HFF-Myc (cell line): Measurements from ENCODE around the gene FGD1.

Experiments used
- DNase-seq: peaks from one replicate; pipeline ENCODE4 v3.0.0-alpha.2; 2011; ENCODE audit warnings: low read depth; ENCODE audit errors: extremely low read depth
- H3K4me3 ChIP-seq: replicated peaks from 2 replicates; pipeline ENCODE4 v1.5.1; 2011; ENCODE audit warnings: low read depth, mild to moderate bottlenecking, control low read depth, low read length
- CTCF ChIP-seq: IDR thresholded peaks from 2 replicates; pipeline ENCODE4 v1.5.1; 2012; ENCODE audit warnings: mild to moderate bottlenecking, low read depth, low read length, control low read depth; ENCODE audit errors: missing control alignments

The FGD1 gene

DNA sequence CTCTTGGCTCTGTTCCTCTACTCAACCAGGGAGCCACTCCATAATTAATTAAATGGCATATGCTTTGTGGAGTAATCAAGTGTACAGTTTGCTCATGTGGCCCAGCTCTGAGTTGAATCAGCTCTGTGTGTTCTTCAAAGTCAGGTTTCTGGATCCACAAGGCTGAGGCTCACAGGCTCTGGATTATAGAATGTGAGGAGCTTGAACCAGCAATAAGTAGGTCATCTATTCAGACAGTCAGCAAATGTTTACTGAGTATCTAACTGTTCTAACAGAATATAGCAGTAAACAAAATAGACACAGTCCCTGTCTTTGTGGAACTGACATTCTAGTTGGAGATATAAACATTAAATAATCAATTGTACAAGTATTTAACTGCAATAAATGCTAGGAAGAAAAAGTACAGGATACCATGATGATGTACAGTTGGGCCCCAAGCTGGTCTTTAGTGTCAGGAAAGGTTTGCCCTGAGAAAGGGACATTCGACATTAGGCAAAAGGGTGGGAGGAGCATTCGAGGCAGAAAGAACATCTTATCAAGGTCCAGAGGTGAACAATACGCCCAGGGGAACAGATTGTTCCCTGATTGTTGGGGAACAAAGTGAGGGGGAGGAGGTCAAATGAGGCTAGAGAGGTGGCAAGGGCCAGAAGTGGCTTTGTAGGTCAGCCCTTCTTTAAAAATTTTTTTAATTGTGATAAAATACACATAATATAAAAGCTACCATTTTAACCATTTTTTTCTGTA lies 76.3 kb downstream of the FGD1 start:
- no peak for TF ChIP-seq CTCF
- no peak overlapping the region for H3K4me3 ChIP-seq
- DNase-seq = no peak

GRCh38 chrX:54416965-54417364 lies 79.1 kb downstream of the FGD1 start:
- TF ChIP-seq CTCF = no peak
- no peak for DNase-seq
- no peak overlapping the region for H3K4me3 ChIP-seq

- DNase-seq = no peak
Measured at GRCh38 chrX:54415534-54416350, 80.3 kb downstream of the FGD1 start.

GRCh38 chrX:54413753-54414152 lies 82.3 kb downstream of the FGD1 start:
- no peak overlapping the region for H3K4me3 ChIP-seq
- TF ChIP-seq CTCF = no peak
- no peak for DNase-seq

More at GRCh38 chrX:54415534-54416350, 80.3 kb downstream of the FGD1 start:
- TF ChIP-seq CTCF = no peak
- no peak overlapping the region for H3K4me3 ChIP-seq

DNA sequence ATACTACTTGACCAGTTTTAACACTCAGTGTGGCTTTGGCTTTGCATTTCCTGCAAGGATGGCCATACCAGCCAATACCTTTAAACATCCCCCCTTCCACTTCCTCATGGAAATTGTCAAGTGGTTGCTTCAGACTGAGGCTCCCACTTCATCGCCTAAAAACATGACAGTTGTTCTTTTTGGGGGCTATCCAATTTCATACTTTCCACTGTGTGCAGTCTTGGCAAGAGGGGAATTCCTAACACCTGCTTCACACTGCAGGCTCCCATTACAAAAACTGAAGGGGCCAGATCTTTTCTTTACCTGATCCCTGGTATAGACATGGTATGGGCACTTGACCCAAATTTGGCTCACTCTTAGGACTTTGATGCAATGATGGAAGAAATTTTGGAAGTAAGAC lies 84.3 kb downstream of the FGD1 start:
- TF ChIP-seq CTCF = no peak
- no peak for DNase-seq
- no peak overlapping the region for H3K4me3 ChIP-seq

- TF ChIP-seq CTCF = no peak
- no peak for DNase-seq
- no peak overlapping the region for H3K4me3 ChIP-seq
Measured at GRCh38 chrX:54407266-54407665, 88.8 kb downstream of the FGD1 start.
